HFF-Myc (cell line): ENCODE measurements around the gene CFAP74.

Experiments
- DNase-seq: peaks from one replicate; pipeline ENCODE4 v3.0.0-alpha.2; 2011; ENCODE audit warnings: low read depth; ENCODE audit errors: extremely low read depth
- H3K4me3 ChIP-seq: replicated peaks from 2 replicates; pipeline ENCODE4 v1.5.1; 2011; ENCODE audit warnings: low read depth, mild to moderate bottlenecking, control low read depth, low read length
- TF ChIP-seq, protein P1 (sequence below): IDR thresholded peaks from 2 replicates; pipeline ENCODE4 v1.5.1; 2012; ENCODE audit warnings: mild to moderate bottlenecking, low read depth, low read length, control low read depth; ENCODE audit errors: missing control alignments

Gene CFAP74

DNA sequence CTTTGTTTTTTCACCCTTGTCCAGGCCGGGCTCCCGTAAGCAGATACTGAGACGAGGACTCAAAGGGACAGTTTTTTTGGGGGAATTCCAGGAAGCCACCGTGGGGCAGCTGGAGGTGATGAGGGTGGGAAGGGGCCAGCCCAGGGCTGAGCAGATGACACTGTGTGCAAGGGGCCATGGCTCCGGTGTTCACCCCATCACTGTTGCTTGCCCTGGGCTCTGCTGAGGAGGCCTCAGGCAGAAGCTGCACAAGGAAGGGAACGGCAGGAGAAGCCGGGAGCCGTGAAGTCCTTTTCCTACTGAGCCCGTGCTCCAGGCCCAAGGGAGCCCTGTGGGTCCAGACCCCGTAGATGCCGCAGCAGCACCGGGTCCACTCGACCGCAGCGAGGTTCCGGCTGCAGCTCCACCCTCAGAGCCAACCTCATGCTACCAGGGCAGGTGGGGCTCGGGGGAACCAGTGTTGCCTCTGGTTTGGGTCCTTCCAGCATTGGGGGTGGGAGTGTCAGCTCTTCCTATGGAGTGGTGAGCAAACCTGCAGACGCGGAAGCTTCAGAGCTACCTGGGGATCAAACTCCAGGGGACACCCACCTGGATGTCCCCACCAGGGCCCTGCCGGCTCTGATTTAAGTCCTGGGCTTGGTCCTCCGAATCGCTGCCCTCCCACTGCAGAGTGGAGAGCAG is 92.8 kb downstream of the CFAP74 start:
- no peak overlapping the region for H3K4me3 ChIP-seq
- DNase-seq: no peak
- TF ChIP-seq, protein P1, sequence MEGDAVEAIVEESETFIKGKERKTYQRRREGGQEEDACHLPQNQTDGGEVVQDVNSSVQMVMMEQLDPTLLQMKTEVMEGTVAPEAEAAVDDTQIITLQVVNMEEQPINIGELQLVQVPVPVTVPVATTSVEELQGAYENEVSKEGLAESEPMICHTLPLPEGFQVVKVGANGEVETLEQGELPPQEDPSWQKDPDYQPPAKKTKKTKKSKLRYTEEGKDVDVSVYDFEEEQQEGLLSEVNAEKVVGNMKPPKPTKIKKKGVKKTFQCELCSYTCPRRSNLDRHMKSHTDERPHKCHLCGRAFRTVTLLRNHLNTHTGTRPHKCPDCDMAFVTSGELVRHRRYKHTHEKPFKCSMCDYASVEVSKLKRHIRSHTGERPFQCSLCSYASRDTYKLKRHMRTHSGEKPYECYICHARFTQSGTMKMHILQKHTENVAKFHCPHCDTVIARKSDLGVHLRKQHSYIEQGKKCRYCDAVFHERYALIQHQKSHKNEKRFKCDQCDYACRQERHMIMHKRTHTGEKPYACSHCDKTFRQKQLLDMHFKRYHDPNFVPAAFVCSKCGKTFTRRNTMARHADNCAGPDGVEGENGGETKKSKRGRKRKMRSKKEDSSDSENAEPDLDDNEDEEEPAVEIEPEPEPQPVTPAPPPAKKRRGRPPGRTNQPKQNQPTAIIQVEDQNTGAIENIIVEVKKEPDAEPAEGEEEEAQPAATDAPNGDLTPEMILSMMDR: no peak

DNA sequence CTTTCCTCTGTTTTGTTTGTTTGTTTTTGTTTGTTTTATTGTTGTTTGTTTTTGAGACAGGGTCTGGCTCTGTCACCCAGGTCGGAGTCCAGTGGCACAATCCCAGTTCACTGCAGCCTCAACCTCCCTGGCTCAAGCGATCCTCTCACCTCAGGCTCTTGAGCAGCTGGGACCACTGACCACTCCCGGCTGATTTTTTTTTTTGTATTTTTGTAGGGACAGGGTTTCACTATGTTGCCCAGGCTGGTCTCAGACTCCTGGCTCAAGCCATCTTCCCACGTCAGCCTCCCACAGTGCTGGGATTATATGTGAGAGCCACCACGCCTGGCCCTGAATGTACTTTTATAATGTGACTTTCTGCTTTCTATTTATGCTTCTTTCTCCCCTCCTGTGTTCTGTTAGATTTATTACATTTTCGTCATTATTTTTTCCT is 93.5 kb downstream of the CFAP74 start:
- TF ChIP-seq, protein P1: no peak
- H3K4me3 ChIP-seq: peak overlapping the region; percentile 57
- no peak for DNase-seq

GRCh38 chr1:1908506-1908791 is 95.1 kb downstream of the CFAP74 start:
- DNase-seq: no peak
- TF ChIP-seq, protein P1: no peak
- peak overlapping the region; percentile 58 for H3K4me3 ChIP-seq

GRCh38 chr1:1907098-1907736 is 96.4 kb downstream of the CFAP74 start:
- no peak overlapping the region for H3K4me3 ChIP-seq
- TF ChIP-seq, protein P1: no peak
- no peak for DNase-seq

DNA sequence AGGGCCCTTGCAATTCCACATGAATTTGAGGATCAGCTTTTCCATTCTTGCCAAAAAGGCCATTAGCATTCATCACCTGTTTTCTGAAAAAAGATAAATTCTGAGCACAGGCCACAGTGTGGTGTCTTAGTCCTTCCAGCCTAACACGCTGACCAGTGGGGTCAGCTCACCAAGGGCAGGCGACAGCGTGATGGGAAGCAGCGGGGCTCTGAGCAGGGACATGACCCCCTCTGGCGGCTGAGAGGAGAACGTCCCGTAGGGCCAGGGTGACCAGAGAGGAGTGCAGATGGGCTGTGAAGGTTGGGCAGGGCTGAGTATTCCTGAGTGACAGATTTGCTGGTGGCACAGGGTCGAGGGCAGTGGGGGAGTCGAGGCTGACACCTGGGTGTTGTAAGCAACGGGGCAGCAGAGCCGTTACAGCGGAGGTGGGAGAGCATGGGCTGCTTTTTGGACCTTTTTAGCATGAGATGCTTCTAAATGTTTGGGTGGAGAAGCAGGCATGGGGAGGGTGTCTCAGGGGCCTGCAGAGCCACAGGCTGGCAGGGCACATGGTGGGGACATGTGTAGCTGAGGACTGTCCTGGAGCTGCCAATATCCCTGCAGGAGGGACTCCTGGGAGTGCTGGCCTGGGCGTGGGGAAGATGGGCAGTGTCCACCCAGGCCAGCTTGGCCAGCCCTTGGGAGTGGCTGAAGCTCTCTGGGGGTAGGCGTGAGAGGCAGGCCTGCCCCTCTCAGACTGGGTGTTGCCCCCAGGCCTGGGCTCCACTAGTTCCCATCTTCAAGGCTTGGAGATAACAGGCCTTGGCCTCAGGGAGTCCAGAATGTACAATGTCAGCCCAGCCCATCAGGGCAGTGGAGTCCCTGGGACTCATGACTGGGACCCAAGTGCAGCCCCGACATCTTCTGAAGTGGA is 97.1 kb downstream of the CFAP74 start:
- TF ChIP-seq, protein P1: peak; percentile 98

DNA sequence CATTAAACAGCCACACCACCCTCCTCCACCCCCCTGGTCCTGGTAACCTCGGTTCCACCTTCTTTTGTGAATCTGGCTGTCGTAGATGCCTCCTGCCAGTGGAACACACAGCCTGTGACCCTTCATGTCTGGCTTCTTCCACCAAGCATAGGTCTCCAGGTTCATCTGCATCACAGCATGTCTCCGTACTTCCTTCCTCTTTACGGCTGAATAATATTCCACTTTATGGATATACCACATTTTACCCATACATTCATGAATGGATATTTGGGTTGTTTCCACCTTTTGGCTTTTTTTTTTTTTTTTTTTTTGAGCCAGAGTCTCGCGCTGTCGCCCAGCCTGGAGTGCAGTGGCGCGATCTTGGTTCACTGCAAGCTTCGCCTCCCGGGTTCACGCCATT is 100.4 kb downstream of the CFAP74 start:
- H3K4me3 ChIP-seq: no peak overlapping the region
- no peak for DNase-seq
- TF ChIP-seq, protein P1: no peak

More for the DNA sequence above, 97.1 kb downstream of the CFAP74 start:
- no peak overlapping the region for H3K4me3 ChIP-seq
- DNase-seq: peak; percentile 53
